NCI-H2196 (cell line): ENCODE data around the gene NF2.
A peak's percentile ranks its signal among the peaks of the same experiment; 100 is the strongest.

Experiments used
- DNase-seq: peaks from one replicate; lab custom pipeline; 2025; ENCODE audit not compliant: unreplicated experiment; lab: John Stamatoyannopoulos, UW

Gene NF2

DNA sequence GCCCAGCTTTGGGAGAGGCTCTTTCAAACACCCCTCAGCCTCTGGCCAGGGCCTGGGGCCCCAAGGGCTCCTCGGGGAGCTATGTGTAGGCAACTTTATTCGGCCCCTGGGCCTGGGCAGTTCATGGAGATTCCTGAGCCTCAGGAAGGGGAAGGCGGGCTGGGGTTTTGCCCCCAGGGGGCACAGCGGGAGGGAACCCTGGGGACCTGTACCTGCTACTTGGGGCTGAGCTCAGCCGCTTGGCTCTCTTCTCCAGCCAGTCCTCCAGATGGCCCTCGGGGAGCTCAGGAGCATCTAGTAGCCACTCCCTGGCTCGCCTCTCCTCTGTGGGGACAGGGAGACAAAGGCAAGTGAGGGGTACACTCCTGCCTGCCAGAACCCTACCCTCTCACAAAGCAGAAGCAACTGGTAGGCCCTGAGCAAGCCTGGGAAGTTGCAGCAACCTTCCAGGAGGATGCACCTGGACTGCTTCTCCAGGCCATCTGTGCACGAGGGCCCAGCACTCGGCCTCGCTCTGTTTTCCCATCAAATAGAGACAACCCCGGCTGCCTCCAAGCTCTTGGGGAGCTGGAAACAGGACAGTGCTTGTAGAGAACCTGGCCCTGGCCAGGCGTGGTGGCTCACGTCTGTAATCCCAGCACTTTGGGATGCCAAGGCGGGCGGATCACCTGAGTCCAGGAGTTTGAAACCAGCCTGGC is 134.8 kb downstream of the NF2 start:
- DNase-seq = no peak

DNA sequence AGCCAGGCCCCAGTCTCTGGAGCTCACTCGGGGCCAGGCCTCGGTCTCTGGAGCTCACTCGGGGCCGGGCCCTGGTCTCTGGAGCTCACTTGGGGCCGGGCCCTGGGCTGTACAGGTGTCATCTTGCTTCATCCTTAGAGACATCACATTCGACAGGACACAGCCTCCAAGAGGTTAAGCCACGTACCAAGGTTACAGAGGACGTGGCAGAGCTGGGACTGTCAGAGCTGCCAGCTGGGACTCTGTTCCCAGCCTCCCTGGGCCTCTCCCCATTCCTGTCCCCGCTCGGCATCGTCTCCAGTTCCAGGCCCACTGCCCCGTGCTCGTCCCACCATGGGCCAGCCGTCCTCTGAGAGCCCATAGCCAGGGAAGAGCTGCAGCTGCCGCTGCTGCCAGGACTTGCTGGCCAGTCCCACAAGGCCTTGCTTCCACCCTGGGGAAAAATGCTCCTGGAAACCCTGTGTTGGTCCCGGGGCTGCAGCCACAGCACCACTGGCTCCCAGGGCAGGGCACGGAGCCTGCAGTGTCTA is 136.0 kb downstream of the NF2 start:
- DNase-seq = no peak

DNA sequence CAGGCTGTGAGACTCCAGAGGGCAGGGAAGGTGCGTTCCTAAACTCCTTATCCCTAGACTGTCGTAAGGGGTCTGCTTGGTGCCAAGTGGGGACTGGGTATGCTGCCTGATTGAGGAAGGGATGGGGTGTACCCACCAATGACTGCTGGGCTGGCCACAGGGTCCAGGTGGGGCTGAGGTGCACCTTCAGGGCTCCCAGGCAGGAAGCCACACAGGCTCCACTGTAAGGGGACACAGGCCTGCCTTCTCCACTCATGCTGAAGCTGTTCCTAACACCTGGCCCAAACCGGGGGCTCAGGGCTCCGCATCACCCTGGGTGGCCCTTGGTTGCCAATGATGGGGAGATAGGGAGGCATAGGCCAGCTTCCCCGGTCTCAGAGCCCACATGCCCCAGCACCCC is 136.8 kb downstream of the NF2 start:
- DNase-seq = no peak

DNA sequence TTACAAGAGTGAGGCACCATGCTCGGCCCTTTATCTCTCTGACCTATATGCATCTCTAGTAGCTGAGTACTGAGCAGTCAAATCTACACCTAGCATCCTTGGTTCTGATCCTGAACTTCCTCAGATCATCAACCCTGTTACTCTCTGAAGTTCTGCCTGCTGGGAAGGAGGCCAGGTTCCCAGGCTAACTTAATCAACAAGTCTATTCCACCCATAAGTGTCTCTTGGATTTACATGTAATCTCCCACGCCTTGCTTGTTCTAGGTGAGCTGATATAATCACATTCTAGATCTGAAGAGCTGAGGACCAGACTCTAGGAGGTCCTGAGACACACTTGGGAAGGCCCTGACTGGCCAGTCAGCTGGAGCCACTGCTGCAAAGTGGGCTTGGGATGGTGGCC is 138.5 kb downstream of the NF2 start:
- no peak for DNase-seq

DNA sequence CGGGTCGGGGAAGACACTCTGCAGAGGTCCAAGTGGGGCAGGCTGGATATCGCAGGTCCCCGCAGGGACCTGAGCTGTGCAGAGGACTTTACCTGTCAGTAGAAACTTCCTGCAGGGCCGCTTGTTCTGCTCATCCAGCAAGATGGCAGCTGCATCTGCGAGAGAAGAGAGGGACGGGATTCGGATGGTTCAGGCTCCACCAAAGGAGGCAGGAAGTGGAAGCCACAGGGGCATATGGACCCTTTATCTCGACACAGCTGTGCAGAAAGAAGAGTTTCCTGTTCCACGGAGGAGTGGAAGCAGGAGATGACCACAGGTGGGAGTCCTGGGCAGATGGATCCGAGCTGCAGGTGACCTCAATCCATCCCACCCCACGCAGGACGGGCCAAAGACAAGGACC is 138.9 kb downstream of the NF2 start:
- no peak for DNase-seq

DNA sequence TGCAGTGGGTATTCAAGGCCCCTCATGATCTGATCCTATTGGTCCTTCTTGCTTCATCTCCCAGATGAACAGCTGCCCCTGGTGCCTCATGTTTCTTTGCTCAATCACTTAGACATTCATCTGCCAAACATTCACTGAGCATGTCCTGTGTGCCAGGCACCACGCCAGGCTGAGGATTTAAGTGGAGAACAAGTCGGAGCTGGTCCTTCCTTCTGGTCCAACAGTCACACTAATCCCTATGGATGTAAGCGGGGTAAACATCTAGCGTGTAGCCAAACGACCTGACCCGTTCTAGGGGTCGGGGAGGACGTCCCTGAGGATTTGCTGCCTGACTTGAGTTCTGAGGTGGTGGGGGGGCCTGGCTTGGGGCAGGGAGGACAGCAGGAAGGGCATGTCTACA is 141.5 kb downstream of the NF2 start:
- DNase-seq = peak; percentile 66

DNA sequence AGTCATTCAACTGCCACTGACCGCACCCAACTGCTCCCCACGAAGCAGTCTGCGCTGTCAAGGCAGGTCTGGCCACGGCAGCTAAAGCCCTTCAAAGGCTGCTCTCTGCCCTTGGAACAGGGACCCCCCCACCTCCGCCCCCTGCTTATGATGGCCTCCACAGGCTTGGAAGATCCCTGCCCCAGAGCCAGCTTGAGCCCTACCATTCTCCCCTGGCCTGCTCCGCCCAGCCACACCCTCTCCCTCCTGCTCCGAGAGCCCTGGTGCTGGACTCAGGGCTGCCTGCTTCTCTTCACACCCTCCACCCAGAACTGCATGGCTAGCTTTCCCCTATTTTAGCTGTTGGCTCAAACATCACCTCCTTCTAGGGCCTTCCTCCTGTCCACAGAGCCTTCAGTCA is 144.4 kb downstream of the NF2 start:
- DNase-seq = no peak
